Stimulated activated CD8-positive, alpha-beta memory T cell treated with anti-CD3 and anti-CD28 coated beads, Interleukin-4, amount 100 ng/mL, for 48 hours (primary cell): ENCODE results near the gene HTRA3.

Experiments used
- DNase-seq: peaks from one replicate; pipeline ENCODE4 v3.0.0-alpha.2; 2020

Gene HTRA3

DNA sequence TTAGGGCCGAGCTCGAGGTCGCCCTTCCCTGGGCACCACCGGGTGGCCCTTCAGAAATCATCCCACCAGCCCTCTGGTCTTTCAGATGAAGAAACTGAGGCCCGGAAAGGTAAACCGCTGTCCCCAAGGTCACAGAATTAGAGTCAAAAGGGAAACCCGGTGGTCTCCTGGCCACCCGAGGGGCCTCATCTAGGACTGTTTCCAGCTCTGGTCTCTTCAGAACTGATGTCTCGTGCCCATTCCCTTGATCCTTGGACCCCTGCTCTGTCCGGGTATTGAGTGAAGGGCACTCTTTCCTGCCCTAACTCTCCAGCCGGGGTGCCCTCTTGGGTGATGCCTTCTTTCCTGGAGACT, 841 bp downstream of the HTRA3 start:
- DNase-seq = no peak

DNA sequence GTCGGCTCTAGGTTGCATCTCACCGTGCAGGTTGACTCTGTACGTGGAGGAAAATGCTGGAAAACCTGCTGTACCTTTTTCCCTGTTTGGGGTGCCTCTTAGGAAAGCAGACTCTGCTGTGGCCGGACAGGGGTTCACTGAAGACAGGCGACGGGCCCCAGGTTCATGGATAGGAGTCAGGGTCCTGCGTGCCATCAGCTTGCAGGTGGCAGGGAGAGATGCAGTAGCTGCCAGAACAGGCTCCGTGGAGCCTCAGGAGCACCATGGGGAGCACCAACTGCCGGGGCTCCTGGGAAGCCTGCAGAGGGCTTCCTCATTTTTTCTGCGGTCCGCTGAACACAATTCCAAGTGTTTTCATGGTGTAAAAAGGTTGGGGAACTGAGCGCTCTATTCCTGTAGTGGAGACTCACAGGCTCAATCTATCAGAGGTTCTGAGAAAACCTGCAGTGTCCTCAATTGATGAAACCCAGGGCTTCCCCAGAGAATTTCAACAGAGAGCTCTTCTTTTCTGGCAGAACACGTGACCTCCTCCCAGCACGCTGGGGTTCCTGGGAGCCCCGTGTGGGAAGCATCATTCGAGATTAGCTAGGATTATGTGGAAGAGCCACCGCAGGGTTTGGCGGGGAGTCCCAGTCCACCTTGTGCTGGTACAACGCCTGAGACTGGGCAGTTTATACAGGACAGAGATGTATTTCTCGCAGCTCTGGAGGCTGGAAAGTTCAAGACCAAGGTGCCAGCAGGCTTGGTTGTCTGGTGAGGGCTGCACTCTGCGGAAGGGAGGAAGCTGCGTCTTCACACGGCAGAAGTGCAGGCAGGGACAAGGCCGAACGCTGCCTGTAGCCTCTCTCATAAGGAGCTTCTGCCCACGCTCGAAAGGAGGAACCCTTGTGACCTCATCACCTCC, 1.6 kb downstream of the HTRA3 start:
- no peak for DNase-seq

DNA sequence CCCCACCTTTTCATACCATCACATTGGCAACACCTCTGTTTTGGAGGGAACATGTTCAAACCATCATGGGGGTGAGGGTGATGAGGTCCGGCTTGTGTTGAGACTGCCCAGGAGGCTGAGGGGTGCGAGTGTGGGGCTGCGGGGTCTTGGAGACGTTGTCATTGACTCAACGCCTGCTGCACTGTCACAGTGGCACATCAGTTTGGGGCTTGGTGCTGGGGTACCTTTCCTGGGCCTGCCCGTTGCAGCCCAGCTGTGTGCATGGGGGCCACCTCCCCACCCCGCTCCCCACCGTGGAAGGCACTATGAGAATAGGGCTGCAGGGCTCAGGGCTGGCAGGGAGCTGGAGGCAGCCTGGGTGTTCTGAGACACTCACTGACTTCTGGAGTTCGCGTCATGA, 2.3 kb downstream of the HTRA3 start:
- no peak for DNase-seq

DNA sequence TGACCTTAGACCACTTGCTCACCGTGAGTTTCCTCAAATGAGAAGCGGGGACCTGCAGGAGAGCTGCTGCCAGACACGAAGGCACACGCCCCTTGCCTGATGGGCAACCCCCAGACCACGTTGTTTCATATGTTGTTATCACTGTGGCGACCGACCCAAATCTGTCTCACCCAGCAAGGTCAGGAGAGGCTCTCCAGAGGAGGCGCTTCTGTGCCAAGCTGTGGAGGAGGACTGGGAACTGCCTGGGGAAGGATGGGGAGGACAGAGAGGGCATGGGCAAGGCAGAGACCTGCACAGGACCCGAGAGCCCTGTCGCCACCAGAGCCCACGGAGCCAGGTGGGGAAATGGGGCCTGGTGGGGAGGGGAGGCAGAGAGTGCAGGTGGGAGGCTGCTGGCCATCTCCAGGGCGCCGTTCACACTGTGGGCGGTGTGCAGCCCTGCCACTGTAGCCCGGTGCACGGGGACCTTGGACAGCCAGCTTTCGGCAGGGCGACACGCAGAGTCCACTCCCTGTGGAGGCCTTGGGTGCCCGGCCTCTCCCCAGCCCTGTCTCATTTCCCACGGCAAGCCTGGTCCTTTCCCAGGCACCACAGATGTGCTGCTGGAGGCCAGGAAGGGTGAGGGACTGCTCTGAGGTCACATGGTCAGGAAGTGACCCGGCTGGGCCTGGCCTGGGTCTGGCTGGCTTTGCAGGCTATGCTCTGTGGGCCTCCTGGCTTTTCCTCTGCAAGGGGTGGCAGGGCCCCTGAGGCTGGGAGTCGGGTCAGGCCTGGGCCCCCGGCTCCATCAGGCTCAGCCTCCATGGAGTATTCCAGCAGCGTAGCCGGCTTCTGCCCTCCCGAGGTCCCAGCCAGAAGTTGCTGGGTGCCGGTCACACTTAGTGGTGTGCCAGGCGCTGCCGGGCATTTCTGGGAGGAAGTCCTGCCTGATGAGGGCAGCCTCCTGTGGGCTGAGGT, 3.2 kb downstream of the HTRA3 start:
- no peak for DNase-seq

DNA sequence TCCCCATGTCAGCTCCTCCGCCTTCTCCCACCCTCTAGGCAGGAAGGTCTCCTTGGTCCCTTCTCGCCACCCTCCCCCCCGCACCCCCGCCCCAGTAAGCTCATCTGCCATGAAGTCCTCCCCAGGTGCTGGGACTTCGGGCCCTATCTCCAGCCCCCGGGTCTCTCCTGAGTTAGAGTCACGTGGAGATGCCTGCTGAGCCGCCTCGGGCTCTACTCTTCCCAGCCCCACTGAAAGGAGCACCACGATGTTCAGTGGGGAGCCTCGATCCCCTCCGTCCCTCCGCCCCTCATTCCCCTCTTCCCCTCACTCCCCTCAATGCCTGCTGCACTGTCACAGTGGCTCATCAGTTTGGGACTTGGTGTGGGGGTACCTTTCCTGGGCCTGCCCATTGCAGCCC, 3.9 kb downstream of the HTRA3 start:
- DNase-seq = no peak

DNA sequence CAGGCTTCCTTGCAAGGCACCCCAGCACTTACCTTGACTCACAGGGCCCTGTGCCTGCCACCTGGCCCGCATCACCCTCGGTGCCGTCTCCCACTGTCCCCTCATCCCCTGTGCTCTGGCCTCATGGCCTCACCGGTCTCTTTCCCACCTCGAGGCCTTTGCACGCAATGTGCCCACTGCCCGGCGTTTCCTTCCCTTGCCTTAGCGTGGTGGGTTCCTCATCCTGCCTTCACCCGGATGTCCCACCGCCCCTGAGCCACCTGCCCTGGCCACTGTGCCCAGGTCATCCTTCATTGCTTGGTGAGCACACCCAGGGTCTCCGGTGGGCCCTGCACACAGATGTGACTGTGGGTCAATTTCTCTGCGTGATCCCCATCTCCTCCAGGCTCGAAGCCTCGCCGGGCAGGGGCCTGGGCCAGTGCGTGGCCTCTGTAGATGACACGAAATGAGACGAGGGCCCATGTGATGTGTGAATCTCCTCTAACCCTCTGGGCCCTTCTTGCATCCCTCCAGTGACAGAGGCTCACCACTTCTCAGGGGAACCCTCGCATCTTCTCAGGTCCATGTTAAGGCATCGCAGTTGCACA, 4.6 kb downstream of the HTRA3 start:
- DNase-seq = no peak

DNA sequence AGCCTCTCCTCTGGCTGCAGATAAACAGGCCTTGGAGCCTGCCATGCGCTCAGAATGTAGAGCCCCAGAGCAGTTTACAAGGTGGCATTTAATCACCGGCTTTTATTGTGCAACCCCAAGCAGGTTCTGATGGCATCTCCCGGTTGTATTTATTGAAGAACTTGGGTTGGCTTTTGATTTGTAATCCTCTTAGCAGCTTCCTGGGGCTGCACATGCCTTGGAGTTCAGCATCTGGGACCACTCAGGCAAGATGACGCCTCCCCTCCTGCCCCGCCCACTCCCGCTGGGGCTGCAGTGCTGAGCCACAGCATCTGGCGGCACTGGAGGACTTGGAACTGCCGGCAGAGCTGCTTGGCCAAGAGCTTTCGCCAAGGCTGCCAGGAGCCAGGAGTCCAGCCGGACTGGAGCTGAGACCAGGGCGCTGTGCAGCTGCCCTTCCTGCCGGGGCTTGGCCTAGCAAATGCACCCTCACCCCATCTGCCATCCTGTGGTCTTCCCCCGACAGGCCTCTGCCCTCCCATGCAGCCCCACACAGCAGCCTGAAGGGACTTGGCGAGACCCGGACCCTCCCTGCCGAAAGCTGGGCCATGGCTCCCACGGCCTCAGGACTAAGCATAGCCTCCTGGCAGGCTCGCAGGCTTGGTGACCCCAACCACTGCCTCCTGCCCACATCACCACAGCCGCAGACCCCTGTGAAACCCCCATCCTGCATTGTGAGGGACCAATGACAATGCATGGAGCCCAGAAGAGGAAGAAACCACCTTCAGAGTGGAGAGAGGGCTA, 5.4 kb downstream of the HTRA3 start:
- DNase-seq = no peak

DNA sequence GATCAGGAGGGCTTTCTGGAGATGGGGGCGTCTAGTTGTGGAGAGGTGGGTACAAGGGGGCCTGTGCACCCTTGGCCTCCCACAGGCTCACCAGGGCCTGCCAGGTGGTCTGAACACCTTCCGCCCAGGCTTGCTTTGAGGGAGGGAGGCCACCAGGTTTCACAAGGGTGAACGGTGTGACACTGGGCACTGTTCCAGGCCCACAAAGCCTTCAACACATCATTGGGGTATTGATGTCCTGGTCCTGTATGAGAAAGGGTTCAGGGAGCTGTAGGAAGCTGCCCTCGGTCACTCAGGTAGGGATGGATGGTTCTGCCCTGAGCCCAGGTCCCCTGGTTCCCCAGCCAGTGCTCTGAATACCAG, 6.0 kb downstream of the HTRA3 start:
- DNase-seq = no peak

DNA sequence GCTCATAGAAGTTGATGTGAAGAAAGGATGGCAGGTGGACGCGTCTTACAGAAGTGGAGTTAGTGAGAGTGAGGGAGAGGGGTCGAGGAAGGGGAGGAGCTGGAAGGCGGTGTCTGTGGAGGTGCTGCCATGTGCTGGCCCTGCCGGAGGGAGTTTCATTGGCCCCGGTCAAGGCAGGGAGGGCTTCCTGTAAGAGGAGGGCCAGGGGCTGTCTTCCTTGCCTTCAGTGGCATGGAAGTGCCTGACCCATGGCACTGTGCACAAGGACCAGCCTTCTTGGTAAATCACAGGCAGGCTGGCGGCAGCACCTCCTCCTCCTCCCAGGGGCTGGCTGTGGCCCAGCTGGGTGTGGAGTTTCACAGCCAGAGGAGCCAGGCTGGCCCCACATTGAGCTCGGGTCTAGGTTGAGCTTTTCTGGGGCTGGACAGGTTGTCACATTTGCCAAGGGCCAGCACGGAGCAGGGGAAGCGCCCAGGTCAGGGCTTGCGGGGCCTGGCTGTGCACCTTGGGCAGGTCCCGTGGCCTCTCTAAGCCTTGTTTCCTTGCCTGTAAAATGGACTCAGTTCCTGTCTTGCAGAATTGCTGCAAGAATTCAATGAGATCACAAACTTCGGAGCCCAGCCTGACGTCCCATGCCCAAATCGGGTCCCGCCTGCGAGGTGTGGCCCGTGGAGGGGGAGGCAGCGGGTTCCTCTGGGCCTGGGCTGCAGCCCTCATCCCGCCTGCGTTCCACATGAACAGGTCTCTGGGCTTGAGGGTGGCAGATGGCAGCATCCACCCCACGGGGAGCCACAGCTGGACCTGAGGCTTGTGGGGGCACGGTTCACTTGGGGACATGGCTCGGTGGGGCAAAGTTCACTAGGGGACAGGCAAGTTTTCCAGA, 7.0 kb downstream of the HTRA3 start:
- DNase-seq = no peak

DNA sequence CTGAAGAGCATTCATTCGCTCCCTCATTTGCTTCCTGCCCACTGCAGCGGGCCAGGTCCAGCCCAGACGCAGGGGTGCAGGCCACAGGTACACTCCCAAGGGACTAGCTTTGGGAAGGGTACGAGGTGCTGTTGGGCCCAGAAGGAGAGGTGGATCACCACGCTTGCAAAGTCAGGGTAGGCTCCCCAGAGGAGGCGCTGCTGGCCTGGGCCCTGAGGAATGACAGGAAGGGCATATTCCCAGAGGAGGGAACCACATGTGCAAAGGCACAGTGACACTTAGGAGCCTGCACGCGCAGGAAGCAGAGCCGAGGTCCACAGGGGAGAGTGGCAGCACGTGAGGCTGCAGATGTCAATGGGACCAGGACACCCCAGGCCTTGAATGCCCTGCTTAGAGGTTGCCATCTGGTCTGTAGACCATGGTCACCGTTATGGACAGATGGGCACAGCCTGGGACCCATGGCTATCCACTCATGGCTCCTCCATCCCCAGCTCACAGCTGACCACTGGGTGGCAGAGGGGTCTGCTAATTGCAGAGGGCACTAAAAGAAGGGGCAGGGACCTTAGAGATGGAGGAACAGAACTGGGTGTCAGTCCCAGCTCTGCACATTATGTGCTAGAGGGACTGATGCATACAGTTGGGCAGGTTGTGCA, 7.9 kb downstream of the HTRA3 start:
- DNase-seq = no peak

DNA sequence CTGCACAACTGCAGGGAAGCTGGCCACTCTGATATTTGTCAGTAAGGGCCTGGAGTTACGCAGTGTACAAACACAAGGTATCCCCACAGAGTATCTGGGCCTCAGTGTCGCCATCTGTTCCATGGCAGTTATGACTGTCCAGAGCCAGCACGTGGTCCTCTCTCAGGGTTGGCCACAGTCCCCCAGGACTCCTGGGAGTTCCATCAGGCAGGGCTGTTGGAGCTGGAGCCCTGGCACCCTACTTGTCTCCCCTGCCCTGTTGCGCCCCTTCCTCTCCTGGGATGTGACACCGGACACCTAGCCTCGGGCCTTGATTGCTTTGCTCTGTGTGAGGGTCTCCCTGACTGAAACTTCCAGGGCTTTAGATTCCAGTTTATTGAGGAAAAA, 8.4 kb downstream of the HTRA3 start:
- DNase-seq = no peak

DNA sequence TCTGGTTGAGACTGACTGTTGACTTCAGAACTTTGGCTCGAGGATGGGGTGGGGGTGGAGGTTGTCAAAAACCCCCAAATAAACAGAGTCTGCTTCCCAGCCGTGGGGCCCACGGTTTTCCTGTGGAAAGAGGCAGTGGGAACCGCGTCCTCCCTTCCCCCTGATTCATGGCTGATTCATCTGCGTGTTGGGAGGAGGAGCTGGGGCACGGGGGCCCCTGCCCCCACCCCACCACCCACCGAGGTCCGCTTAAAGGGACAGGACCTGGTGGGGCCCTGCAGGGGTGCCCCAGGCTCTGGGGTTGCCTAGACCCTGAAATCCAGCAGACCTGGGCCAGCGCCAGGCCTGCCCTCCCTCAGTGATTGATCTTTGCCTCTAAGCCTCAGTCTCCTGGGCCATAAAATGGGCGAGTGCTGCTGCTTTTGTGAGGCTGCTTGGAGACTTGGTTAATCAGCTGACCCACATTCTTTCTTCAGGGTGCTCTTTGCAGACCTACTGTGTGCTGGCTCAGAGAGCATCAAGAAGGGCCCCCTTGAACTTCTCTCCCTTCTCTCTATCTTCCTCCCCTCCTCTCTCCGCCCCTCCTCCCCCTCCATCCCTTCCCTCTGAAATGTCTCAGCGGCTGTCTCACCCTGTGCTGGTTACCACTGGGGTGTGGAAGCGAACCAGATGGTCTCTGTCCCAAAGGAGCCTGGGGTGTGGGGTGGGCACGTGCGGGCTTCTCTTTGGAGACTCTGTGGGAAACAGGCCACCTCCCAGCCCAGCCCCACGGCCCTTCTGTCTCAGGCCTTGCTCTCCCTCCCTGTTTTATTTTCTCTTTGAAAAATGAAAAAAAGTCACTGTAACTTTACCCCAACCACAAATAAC, 9.1 kb downstream of the HTRA3 start:
- no peak for DNase-seq

DNA sequence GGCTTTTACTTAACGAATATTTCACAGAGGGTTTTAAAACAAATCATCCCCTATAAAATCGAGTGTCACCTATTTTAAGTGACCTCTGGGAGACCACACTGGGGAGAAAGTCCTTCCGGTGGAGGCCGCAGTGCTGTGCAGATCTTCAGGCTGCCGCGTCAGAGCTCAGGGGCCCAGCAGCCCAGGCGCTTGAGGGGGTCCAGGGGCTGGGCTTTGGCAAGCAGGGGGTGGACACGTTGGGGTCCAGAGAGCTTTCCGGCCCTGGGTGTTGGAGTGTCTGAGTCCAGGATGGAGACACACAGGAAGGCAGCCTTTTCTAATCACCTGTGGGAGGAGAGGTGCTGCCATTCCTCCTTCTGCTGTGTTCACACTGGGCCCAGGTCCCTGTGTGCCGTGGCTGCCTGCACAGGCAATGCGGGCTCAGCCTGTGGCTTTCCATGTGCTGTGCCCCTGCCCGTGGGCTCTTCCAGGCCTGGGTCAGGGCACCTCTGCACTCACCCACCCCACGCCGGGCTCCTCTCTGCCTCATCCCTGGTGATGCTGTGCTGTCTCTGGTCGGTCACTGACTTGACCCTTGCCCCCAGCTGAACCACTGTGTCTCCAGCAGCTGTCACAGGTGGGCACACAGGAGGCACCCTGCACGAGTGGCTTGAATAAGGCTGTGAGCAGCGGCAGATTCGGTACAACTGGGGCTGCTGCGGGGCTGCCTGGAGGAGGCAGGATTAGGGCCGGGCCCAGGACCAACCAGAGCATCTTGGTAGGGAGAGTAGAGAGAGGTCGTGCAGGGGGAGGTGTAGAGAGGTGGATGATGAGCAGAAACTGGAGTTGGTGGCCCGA, 10.0 kb downstream of the HTRA3 start:
- DNase-seq = no peak

DNA sequence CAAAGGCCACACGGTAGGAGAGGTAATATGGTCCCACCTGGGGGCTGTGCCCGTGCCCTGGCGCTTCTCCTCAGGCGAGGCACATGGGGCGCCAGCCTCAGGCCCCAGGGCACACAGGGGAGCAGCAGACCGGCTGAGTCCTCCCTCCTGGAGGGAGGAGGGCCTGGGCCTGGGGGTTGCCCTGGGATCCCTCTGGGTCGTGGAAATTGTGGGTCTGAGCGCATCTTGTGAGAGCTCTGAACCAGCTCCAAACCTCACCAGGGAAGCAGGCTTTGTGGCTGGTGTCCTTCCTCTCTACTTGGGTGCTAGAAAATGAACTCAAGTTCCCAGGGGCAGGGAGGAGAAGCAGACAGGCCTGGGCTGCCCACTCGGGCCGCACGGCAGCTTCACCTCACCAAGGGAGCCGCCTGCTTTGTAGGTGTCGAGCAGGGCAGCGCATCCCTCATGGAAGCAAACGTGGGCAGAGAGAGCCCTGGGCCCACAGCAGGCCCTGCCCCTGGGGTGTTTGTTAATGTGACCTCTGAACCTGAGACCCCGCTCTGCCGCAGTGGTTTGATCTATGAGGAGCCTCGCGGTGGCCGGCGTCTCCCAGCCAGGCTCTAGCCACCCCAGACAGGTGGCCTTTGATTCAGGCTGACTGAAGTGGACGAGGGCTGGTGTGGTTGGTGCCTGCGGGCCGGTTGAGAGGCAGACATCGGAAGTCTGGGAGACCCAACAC, 10.8 kb downstream of the HTRA3 start:
- no peak for DNase-seq

DNA sequence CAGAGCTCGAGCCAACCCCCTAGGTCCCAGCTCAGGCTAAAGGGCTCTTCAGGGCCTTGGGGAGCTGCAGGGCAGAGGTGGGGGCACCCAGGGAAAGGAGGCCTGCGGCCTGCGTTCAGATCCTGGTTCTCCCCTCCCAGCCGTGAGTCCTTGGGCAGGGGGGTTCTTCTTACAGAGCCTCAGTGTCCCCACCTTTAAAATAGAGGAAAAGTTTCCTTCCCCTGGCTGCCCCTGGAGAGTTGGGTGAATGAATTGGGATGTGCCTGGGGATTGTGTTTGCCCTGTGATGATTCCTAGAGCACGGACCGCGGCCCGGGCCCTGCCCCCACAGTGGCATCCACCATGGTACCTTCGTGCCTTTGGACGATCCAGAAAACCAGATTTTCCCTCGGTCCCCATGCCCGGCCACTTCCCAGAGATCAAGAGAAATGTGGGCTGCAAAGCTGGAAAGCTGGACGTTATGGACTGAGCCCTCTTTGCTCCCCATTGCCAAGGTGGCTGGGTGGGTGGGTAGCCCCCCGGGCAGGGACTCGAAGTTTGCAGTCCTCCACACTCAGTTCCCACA, 11.4 kb downstream of the HTRA3 start:
- DNase-seq = no peak

DNA sequence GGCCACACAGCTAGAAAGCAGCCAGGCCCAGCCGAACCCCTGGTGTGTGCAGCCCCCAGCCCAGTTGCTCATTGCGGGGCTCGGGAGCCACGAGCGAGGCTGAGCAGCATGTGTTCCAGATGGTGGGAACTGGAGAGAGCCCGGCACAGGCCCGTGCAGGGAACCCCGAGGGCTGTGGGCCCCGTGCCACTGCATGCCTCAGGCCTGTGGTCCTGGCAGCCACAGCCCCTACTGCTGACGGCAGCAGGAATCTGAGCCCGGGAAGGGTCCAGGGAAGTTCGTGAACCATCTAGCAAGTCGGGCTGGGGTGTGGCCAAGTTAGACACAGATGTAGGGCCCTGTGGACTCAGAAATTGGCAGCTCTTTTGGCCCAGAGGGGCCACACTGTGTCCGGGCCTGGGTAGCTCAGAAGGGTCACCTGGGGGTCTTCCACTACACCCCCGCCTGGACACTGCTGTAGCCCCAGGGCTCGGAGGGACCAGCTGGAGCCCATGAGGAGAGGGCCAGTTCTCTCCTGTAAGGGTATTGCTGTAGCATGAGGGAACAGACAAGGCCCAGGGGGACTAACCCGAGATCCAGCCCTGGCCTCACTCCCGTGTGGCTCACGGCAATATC, 12.1 kb downstream of the HTRA3 start:
- DNase-seq = no peak

DNA sequence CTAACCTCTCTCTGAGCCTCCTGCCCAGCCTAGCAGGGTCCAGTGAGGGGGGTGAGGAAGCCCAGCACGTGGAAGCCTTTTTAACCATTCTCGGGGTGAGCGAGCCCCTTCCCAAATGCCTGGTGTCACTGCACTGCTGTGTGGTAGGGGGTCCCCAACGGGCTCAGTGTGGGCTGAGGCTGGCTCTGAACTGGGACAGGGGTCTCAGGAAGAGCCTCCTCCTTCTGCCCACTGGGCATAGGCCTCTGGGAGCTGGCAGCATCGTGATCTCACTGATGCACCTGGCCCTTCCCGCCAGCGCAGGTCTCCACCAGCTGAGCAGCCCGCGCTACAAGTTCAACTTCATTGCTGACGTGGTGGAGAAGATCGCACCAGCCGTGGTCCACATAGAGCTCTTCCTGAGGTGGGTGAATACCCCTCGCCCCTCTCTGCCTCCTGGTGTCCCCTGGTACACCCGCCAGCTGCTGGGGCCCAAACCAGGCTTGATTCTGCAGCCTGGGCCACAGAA, 12.6 kb downstream of the HTRA3 start:
- DNase-seq = no peak

DNA sequence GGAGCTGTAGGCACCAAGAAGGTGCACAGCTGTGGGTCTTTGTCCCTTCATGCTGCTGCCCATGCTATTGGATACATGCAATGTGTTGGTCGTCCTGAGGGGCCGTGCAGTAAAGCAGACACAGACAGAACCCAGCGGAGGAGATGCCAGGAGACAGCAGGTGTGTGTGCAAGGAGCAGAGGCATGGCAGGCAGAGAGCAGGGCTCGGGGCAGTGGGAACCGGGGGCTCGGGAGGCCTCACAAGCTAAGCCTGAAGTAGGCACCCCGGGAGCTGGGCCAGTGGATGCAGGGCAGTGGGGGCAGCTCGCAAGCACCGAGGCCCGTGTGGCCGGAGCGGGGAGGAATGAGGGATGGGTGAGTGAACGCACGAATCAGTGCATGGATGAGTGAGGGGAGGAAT, 13.2 kb downstream of the HTRA3 start:
- DNase-seq = no peak
